Testis (tissue), 3 donors: ENCODE measurements around the gene PDLIM7. TPM values are rescaled to one million over a fixed set of nuclear protein-coding genes. Genes with fewer than 3 reads are reported as not detected.

Experiments used
- DNase-seq: peaks from one replicate; pipeline ENCODE4 v3.0.0-alpha.2; 2019
- H3K27ac ChIP-seq, 2 donors: fragments of 200-600 bp; sonication (generic); one replicate each; pipeline ENCODE4 v1.5.1; 2019
- H3K27me3 ChIP-seq: fragments of 200-600 bp; sonication (generic); one replicate; pipeline ENCODE4 v1.5.1; 2019
- H3K36me3 ChIP-seq: fragments of 200-600 bp; sonication (generic); one replicate; pipeline ENCODE4 v1.5.1; 2017; ENCODE audit warnings: low read depth; ENCODE audit errors: missing control alignments
- H3K4me1 ChIP-seq: fragments of 200-600 bp; sonication (generic); one replicate; pipeline ENCODE4 v1.5.1; 2019
- H3K4me3 ChIP-seq, 2 donors: fragments of 200-600 bp; sonication (generic); one replicate each; pipeline ENCODE4 v1.5.1; 2017 to 2019
- H3K9me3 ChIP-seq: fragments of 200-600 bp; sonication (generic); one replicate; pipeline ENCODE4 v1.5.1; 2017
- POLR2A ChIP-seq: fragments of 450-650 bp; IDR thresholded peaks from one replicate; pipeline ENCODE4 v1.6.1; 2017; ENCODE audit warnings: antibody characterized with exemption, mild to moderate bottlenecking, moderate library complexity
- WGBS, 2 donors: methylation state at CpG; one replicate each; pipeline ENCODE4 v1.1.5; 2018; 5-methylcytosine and 5-hydroxymethylcytosine counted together
- intact Hi-C: fragments of 100-400 bp; cut with DNase I; formaldehyde crosslinking; loops from one replicate; pipeline ENCODE4 v1.15.1; 2023; ENCODE audit warnings: low total_unique reads
- polyA plus RNA-seq: library from polyadenylated mRNA; stranded (reverse); fragments of 350-450 nt; fragmentation: Illumina TruSeq; extraction: RNeasy Lipid Tissue Mini Kit (QIAGEN cat#74804); gene quantifications from one replicate; pipeline ENCODE4 v1.2.3, GENCODE V29; 2014; ENCODE audit warnings: low read depth, low replicate concordance; ENCODE audit not compliant: insufficient read depth
- total RNA-seq, 2 donors: library from RNA; depleted of rRNA; stranded (reverse); fragments of >200 nt; gene quantifications; one replicate each; pipeline ENCODE4 v1.2.3, GENCODE V29; 2016
- TF ChIP-seq, protein P1 (sequence below), 3 experiments: fragments of 450-650 bp in 2 of 3; fragments of 200-600 bp in 1 of 3; sonication (generic) in 1 of 3; IDR thresholded peaks; one replicate each; pipeline ENCODE4 v1.5.1; 2016 to 2019; ENCODE audit warnings: antibody characterized with exemption in 3 of 3, mild to moderate bottlenecking in 2 of 3, moderate library complexity in 1 of 3

PDLIM7 gene
- total and polyA plus RNA-seq, 3 donors from 2014 or later: 72.2 to 118 (median 90.5) TPM

DNA sequence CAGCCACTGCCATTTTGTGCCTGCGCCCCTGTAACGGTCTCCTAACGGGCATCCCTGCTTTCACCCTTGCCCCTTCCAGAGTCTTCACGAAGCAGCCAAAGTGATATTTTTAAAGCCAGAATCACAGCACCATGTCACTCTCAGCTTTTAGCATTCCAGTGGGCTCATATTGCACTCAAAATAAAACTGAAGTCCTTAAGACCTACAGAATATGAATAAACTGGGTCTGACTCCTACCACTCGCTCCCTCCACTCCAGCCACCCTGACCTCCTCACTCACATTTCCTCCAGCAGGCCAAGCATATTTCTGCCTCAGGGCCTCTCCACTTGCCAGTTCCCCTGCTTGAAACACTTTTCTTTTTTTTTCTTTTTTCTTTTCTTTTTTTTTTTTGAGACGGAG lies 2.4 kb upstream of the PDLIM7 start:
- no peak for DNase-seq
- Histone ChIP-seq H3K36me3 (no peaks in the 10 kb centered on the region), H3K27me3 (no peaks in the 10 kb centered on the region), H3K27ac (no peak overlapping the region), H3K4me3 (no peak overlapping the region), H3K9me3 (no peaks in the 10 kb centered on the region), H3K4me1 (peaks cover 46% of the 10 kb centered on the region)
- WGBS, 2 donors: 68 to 78% methylated on average over 6 of the region's 6 CpGs
- TF ChIP-seq POLR2A: no peak
- TF ChIP-seq, protein P1, sequence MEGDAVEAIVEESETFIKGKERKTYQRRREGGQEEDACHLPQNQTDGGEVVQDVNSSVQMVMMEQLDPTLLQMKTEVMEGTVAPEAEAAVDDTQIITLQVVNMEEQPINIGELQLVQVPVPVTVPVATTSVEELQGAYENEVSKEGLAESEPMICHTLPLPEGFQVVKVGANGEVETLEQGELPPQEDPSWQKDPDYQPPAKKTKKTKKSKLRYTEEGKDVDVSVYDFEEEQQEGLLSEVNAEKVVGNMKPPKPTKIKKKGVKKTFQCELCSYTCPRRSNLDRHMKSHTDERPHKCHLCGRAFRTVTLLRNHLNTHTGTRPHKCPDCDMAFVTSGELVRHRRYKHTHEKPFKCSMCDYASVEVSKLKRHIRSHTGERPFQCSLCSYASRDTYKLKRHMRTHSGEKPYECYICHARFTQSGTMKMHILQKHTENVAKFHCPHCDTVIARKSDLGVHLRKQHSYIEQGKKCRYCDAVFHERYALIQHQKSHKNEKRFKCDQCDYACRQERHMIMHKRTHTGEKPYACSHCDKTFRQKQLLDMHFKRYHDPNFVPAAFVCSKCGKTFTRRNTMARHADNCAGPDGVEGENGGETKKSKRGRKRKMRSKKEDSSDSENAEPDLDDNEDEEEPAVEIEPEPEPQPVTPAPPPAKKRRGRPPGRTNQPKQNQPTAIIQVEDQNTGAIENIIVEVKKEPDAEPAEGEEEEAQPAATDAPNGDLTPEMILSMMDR (IDR thresholded peaks at IDR 0.05): no peak
- intact Hi-C loops: loop anchor here (10.0 kb wide), 1 partner anchor 105 kb away; no protein-coding TSS in a partner anchor

DNA sequence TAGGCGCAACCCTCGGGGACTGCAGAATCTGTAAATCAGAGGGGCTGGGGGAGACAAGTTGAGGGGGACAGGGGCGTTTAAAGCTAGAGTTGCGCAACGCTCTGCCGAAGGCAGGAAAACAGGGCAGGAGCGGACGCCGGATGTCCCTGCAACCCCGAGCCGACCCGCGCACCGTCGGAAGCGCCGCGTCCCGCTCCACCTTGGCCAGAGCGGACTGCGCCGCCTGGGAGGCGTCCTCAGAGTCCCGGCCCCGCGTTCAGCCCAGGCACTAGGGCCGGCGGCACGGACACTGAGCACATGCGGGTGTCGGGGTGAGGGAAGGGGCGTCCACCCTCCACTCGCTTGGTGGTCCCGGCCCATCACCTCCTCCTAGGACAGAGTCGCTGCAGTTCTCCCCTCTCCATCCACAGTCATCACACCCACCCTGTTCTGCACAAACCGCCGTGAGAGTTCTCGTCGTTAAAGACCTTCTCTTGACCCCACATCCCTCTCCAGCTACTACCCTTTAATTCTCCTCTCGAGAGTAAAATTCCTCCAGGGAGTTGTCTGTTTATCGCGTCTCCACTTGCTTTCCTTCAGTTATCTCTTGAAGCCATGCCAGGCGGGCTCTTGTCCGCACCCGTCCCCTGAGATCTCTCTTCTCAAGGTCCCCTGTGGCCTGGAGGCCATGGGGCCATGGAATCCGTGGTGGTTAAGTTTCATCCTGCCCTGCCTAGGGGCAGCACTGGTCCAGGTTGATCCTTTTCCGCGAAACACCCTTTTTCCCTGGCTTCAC lies 796 bp upstream of the PDLIM7 start:
- H3K4me1 ChIP-seq: peaks cover 56% of the 10 kb centered on the region
- H3K9me3 ChIP-seq: no peaks in the 10 kb centered on the region
- no peaks in the 10 kb centered on the region for H3K36me3 ChIP-seq
- peak overlapping the region; percentile 25 to 86 for H3K27ac ChIP-seq
- no peaks in the 10 kb centered on the region for H3K27me3 ChIP-seq
- intact Hi-C loops: no loop called here
- peak overlapping the region; percentile 58 to 85 for H3K4me3 ChIP-seq
- 5 to 10% methylated on average over 34 to 48 of the region's 48 CpGs for WGBS, 2 donors
- TF ChIP-seq, protein P1 (IDR thresholded peaks at IDR 0.05): no peak
- no peak for TF ChIP-seq POLR2A
- peak; percentile 44 for DNase-seq

DNA sequence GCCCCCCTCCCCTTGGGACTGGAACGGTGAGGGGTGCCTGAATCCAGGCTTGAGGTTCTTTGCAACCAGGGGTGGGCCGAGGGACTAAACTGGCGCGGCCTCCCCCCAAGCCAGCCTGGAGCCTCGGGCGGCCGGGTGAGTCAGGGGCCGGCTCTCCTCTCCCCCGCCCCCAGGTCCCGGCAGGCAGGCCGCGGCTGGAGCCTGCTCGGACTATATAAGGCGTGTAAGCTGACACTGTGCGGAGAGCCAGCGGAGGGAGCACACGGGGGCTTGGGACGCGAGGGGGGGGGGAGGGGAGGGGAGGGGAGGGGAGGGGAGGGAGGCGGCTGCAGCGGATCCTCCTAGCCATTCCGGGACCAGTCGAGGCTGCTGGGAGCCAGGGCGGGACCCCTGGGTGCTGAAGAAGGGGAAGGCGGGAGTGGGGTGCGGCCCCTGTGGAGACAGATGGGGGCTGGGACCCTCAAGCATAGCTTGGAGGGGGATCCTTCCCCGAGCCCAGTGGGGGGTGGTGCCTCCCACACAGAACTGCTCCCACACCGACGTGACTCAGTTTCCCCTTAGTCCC lies 595 bp downstream of the PDLIM7 start:
- no peaks in the 10 kb centered on the region for H3K27me3 ChIP-seq
- peak overlapping the region; percentile 58 to 85 for H3K4me3 ChIP-seq
- no peaks in the 10 kb centered on the region for H3K9me3 ChIP-seq
- no peaks in the 10 kb centered on the region for H3K36me3 ChIP-seq
- 1 to 10% methylated on average over 2 to 29 of the region's 29 CpGs for WGBS, 2 donors
- H3K27ac ChIP-seq: peak overlapping the region; percentile 85 to 86
- H3K4me1 ChIP-seq: peaks cover 57% of the 10 kb centered on the region
- no peak for TF ChIP-seq POLR2A
- TF ChIP-seq, protein P1 (IDR thresholded peaks at IDR 0.05): no peak
- intact Hi-C loops: no loop called here
- peak; percentile 74 for DNase-seq

DNA sequence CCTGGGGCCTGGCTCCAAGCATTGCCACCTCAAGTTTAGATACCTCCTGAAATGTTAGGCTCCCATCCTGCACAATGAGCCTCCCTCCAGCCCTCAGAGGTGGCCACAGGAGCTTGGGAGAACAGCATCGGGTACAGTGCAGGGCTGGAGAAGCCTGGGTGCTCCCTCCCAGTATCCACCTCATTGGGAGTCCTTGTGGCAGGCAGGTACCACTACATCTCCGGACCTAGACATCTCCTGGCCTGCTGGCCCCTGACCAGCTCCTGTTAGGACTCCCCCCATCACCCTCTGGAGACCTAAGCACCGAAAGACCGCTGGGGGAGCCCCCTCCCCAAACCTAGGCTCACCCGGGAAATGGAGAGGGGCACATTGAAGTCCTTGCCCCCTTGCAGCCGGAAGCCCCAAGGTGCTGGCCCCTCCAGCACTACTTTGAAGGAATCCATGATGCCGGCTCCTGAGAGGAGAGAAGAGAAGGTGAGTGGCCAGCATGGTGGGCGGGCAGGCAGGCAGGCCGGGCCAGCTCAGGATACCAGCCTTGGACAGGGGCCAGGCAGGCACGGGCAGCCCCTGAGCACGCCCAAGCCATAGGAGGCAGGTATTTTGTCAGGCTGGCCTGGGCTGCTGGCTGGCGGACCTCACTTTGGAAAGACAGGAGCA lies 1.2 kb downstream of the PDLIM7 start:
- H3K27me3 ChIP-seq: no peaks in the 10 kb centered on the region
- TF ChIP-seq POLR2A: no peak
- TF ChIP-seq, protein P1 (IDR thresholded peaks at IDR 0.05): peak in 1 of 3 experiments; percentile 14
- no peaks in the 10 kb centered on the region for H3K36me3 ChIP-seq
- peak overlapping the region; percentile 85 to 86 for H3K27ac ChIP-seq
- WGBS, 2 donors: 6 to 16% methylated on average over 6 to 12 of the region's 12 CpGs
- no peaks in the 10 kb centered on the region for H3K9me3 ChIP-seq
- peak overlapping the region; percentile 58 to 85 for H3K4me3 ChIP-seq
- H3K4me1 ChIP-seq: peaks cover 51% of the 10 kb centered on the region
- intact Hi-C loops: no loop called here
- DNase-seq: no peak
